GM21381 (cell line): ENCODE data around the gene TSC22D3.
"Not testable (repeated sequence)": the region's sequence is repeated elsewhere in the genome, so short reads cannot be mapped to it uniquely, and the experiment has no call there.

Experiments
- ATAC-seq: cut with Tn5 transposase; IDR thresholded peaks from one replicate; pipeline ENCODE4 v1.9.1; 2021; ENCODE audit warnings: mild to moderate bottlenecking, moderate library complexity; ENCODE audit not compliant: unreplicated experiment

The TSC22D3 gene

DNA sequence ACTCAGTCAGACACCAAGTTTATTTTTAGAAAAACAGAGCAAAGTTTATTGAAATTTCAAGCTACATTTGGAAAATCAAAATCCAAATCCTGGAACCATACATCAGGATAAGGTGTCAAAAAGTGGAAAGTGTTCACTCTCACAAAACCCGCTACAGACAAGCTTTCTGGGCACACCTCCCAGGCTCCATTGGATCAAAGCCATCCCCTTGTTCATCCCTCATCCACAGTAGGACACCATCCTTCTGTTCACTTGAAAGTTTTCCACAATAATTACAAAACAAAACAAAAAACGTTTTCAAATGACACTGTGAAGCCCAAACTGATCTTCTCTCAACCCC, 62.4 kb downstream of the TSC22D3 start:
- ATAC-seq: no peak

DNA sequence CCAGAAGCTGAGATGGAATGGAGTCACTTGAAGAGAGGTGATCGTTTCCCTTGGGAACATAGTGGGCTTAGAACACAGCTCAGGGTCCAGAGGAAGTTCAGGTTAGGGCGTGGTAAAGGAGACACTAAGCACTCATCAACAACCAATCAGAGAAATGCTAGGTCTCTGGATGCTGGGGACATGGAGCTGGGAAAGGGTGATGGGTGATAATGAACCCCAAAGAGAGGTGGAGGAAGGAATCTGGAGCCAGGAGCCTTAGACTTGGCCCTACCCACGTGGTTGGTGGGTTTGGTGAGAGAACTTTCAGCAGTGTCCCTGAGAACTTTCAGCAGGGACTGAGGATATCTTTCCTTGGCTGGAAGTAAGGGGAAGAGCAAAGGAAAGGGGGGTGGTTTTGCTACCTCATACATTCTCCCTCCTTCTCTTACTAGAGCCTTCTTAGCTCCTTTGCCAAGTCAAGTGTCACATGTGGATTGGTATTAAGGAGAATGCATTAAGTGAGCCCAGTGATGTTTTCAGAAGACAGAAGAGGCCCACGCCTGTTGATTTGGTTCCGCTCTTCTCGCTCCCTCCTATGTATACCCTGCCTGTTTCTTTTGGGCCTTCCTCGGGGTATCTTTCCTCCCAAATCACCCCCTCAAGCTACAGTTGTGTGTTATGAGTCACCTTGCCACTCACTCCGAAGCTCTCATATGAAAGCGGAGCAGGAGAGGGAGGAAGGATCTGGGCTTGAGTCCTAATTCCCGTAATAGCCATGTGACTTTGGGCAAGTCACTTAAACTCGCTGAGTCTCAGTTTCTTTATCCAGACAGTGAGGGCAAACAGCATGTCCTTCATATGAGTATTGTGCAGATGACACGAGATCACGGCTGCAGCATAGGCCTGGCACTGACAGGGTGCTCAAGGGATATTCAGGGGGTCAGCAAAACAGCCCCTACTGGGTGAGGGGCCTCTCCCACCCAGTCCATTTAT, 63.1 kb downstream of the TSC22D3 start:
- ATAC-seq: no peak

DNA sequence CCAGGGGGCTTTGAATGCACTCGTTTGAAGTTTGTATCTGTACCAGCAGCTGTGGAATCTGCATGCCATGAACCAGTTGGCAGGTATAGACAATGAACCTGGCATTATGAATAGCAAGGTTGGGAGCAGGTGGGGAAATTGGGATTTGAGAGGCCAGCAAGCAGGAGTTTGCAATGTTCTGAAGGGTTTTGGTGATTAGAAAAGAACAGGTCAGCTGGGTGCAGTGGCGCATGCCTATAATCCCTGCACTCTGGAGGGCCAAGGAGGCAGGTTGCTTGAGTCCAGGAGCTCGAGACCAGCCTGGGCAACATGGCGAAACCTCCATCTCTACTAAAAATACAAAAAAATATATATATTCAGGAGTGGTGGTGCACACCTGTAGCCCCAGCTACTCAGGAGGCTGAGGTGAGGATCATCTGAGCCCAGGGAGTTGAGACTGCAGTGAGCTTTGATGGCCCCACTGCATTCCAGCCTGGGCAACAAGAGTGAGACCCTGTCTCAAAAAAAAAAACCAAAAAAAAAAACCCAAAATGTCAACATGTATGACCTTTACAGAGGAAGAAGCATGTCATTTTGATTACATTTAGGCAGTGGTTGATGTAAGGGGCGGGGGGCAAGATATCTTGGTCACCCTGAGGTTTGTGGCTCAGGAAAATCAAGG, 63.9 kb downstream of the TSC22D3 start:
- no peak for ATAC-seq

DNA sequence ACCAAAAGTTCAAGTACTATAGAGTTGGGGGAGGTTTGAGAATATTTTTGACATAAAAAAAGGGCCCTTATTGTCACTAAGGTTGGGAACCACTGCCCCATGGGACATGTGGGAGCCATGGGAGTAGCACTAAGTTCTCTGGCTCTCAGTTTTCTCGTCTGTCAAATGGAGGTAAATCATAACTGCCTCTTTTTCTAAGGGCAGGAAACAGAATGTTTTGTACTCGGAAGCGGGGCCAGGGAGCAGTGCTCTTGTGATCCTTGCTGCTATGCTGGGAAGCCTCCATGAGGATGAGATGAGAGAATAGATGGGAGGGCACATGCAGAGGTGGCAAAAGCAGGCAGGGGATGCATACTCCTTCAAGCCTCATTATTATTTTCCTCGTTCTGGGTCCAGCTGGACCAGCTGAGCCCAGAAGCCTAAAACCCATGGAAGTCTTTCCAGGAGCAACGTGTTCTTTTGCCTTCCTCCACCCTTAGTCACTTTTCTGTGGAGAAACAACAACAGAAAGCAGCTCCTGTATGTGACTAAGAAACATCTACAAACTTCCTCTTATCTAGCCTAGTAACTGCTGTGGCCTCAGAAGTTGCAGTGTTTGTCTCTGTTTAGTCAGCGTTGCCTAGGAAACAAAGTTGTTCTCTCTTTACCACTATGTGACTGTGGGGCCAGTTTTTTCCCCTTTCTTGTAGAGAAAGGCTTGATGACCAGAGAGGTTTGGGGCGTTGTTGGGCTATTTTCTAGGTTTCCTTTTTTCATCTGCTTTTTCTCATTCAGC, 64.8 kb downstream of the TSC22D3 start:
- ATAC-seq: peak; percentile 88

DNA sequence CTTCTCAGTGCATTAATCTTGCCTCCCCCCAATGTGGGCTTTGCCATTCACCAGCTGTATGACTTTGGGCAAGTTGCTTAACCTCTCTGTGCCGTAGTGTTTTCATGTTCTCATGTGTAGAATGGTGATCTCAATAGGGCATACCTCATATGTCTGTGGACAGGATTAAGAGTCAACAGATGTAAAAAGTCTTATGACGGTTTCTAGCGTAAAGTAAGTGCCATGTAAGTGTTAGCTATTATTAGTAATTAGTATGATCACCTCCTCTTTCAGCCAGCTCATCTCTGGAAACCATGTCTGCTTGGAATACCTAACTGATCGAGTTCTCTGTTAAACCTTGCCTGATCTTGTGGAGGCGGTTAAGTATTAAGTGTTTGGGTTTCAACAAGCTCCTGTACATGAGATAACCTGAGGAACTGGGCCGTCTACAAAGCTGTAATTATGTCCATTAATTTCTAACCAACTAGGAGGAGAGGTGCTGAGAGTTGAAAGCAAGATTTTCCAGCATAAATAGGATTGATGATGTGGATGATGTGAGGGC, 66.3 kb downstream of the TSC22D3 start:
- ATAC-seq: peak; percentile 29

DNA sequence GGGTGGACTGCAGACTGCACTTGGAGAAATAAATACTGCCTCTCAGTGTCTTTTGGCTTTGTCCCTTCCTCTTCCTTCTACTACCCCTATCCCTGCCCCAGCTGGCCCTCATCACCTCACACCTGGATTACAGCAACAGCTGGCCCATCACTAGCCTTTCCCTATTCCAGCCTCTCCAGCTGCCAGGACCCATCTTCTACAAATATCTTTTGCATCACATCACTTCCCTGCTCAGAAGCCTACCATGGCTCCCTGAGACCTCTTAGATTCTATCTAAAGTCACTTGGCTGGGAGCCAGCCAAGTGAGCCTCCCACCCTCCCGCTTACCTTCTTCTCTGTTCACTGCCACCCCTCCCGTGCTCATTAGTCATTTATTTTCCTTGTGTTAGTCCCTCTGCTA, 66.8 kb downstream of the TSC22D3 start:
- no peak for ATAC-seq

DNA sequence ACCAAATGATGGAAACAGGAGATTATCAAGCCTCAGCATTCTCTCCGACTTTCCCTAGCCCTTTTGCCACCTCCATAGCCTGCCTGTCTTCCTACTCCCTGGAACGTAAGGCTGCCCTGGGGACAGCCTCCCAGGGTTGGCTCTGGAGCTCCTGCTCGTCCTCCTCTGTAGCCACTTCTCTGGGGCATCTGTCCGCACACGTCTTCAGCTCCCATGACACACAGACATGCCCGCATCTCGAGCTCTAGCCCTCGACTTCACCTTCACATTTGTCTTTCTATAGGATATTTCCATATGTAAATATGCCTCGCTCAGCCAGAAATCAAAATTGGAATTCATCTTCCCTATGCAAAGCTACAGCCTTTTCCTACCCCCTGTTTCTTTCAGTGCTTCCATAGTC, 67.7 kb downstream of the TSC22D3 start:
- no peak for ATAC-seq

DNA sequence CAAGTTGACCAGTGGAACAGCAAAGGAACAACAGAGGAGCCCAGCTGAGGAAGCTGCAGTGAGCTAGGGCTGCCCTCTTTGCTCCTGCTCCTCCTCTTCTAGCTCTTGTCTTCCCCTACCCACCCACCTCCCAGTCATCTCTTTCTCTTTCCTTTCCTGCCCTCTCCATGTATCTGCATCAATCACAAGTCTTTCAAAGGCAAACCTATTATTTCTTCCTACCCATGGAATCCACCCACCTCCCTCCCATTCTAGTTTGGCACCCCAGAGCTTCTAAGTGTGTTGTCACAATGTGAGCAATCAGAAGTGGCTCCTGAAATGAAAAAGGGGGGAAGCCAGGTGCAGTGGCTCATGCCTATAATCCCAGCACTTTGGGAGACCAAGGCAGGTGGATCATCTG, 69.3 kb downstream of the TSC22D3 start:
- ATAC-seq: no peak

DNA sequence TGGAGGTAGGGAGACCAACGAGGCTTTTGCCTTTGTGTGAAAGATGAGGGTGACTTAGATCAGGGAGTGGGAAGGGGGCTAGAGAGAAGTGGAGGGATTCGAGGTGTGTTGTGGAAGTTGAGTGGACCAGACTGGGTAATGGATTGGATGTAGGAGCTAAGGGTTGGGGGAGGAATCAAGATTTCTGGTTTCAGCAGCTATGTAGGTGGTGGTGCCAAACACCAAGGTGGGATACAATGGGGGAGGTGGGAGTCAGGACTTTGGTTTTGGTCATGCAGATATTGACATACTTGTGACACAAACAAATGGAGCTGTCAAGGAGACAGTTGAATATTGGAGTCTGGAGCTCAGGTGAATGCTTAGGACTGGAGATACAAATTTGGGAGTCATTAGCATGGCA, 71.0 kb downstream of the TSC22D3 start:
- ATAC-seq: no peak

DNA sequence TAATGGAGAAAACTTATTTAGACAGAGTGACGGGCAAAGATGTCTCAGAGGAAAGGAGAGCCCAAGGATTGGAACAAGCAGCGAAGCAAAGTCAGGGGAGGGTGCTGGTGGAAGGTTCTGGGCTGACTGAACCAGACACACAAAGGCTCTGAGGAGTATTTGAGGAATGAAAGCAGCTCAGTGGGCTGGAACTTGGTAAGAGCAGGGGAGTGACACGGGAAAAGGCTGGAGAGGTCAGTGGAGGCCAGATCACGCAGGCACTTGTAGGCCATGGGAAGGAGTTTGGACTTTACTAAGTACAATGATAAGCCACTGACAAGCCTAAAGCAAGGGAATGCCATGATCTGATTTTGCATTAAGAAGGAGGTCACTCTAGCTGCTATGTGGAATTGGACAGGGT, 71.4 kb downstream of the TSC22D3 start:
- ATAC-seq: no peak

DNA sequence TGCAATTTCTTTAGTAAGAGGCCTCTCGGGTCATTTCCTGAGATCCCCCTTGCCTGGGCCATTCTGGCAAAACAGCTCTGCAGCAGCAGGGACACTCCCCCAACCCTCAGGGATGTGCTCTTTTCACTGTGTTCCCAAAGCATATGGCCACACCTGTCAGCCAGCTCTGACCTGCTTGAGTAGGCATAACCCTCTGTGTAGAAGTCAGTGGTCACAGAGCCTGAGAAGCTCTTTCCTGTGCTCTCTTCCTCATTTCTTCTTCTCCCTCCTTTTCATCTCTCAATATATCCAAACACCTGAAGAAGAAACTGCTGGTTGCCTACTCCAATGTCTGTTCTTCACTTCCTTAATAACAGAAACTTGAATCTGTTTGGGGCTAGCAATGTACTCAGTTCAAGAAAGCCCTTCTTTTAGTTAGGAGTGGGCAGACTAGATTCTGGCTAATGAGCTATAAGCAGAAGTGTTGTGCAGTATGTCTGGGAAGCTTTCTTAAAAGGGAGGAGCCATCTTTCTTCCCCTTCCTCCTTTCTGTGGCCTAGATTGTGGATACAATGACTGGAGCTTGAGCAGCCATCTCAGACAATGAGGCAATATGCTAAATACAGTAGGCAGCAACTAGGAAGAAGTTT, 74.0 kb downstream of the TSC22D3 start:
- peak; percentile 72 for ATAC-seq

DNA sequence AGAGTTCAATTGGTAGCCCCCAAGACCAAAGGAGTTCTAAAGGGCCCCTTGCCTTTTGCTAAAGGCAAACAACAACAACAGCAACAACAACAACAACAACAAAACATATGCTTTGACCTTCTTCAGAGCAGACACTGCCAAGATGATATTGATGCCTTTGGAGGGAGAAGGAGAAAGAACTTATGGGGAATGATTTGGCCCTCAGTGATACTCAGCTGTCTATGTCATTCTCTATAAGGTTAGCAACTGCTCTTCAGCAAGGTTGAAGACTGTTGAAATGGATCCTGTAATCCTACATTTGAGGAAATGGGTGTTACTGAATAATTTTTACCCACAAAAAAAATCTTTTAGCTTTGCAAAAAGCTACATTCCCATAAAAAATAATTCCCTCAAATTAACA, 74.8 kb downstream of the TSC22D3 start:
- no peak for ATAC-seq

DNA sequence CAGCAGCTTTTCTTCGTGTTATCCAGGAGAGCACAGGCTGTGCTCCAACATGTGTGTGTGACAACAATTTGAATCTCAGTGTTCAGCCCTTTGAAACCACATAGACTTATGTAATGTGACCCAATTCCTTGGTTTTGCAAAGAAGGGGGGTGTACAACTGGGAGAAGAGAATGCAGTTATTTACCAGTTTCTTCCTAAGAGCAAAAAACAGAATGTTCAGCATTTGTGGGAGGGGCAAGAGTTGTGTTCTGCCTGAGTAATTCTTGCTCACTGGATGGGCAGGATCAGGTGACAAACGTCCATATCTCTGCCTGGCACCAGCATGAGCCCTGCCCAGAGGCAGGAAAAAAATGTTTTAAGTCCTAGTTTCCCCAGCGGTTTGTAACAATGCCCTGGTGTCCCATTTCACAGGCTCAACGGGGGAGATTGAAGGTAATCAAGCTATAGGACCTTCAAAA, 75.2 kb downstream of the TSC22D3 start:
- no peak for ATAC-seq

DNA sequence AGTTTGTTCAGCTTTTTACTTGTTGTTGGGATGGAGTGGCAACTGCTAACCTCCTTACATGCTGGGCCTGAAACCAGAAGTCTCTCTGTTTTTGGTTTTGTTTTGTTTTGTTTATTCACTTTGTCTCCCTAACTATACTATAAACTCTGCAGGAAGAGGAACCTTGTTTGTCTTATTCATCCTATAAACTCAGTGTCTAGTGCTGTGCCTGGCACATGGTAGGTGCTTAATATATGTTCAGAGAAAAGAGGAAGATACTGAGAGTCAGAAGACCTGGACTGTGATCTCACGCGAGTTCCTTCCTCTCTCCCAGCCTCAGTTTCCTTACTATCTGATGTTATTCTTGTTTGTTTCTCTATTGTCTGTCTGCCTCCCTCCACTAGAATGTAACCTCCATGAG, 76.0 kb downstream of the TSC22D3 start:
- no peak for ATAC-seq

DNA sequence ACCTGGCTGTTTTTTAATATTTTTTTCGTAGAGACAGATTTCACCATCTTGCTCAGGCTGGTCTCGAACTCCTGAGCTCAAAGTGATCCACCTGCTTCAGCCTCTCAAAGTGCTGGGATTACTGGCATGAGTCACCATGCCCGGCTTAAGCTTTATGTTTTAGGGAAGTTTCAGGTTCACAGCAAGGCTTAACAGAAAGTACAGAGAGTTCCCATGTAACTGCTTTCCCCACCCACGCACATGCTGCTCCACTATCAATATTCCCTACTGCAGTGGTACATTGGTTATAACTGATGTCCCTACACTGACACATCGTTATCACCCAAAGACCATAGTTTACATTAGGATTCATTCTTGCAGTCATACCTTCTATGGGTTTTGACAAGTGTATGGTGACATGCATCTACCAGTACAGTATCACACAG, 84.6 kb downstream of the TSC22D3 start:
- no peak for ATAC-seq

DNA sequence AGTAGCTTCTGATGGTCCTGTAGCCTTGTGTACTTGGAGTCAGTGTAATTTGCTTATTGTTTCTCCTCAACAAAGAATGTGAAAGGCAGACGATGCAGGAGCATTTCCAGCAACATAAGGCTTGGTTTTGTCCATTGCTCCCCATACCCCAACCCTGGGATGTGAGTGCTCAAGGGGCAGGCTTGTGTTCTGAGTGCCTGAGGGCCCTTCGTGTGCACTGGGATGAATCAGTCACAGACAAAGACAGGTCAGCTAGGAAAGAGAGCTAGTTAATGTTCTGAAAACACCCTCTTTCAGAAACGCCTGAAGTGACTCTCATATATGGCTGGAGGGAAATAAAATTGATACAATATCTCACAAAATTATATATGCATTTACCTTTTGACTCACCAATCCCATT, 88.1 kb downstream of the TSC22D3 start:
- ATAC-seq: no peak

DNA sequence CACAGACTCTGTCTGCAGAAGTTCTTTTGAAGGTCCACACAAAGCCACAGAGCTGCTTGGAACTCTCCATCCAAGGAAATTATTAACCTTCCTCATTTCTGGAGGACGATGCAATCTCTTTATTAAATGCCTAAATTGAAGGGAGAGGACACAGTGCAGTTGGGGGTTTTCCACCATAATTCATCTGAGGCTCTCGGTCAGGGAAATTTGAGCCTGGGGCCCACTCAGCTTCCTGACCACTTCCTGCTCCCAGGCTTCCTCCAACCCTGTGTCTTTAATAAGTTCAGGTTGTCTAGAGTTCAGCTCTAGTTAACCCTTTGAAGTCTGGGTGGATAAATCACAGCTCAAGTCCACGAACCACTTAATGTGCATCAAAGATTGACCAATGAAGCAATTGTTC, 88.8 kb downstream of the TSC22D3 start:
- ATAC-seq: no peak

DNA sequence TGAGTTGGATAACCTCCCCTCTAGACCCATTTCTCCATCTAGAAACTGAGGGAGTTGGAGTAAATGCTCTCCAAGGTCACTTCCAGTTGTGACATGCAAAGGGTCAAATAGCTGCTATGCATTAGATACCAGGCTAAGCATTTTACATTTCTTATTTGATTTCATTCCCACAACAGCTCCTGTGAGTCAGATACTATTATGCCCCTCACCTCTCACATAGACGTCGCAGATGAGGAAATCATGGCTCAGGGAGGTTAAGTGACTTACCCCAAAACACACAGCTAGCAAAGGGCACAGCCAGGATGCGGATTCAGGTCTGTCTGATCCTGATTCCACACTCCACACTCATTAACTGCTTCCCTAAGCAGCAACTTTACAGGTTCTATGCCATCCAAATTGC, 89.6 kb downstream of the TSC22D3 start:
- ATAC-seq: no peak

DNA sequence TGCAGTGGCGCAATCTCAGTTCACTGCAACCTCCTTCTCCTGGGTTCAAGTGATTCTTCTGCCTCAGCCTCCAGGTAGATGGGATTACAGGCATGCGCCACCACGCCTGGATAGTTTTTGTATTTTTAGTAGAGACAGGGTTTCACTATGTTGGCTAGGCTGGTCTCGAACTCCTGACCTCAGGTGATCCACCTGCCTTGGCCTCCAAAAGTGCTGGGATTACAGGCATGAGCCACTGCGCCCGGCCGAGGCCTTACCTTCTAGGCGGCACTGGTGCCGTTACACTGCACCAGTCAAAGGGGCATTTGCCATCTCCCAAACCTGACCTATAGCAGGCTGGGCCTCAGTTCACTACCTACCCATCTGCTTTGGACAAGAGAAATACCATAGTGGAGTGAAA, 90.0 kb downstream of the TSC22D3 start:
- not testable (repeated sequence) for ATAC-seq

DNA sequence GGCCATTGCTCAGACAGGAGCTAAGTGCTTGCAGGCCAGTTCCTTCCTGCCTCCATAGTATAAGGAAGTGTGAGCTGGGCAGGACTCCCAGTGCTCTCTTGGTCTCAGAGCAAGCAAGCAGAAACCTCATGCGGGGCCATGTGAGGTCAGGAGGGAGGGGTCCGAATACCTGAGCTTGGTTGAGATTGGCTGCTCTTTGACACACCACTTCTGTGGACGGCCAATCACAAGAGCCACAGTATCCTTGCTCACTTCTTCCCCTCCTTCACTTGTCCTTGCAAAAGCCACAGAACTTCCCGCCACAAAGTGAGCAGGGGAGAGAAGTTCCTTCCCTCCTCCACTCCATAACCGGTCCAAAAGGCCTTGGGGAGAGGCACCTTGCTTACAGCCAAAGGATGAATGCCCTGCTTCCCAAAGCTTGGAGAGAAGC, 90.6 kb downstream of the TSC22D3 start:
- ATAC-seq: peak; percentile 95

DNA sequence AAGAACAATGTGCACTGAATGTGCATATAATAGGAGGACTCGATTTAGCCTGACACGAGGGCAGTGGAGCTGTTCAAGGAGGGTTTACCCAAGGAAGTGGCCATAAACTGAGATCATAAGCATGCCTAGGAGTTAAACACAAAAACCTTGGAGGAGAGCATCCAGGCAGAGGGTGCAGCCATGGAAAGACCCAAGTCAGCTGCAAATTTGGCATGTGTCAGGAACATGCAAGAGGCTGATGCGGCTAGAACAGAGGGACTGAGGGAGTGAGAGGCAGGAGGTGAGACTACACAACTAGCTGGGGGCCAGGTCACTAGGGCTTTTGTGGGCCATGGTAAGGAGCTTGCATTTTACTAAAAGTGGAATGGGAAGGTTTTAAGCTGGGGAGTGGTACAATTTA, 91.7 kb downstream of the TSC22D3 start:
- no peak for ATAC-seq
